H1 (cell line): Measurements from ENCODE around the gene ISOC1. TPM values are rescaled to one million over a fixed set of nuclear protein-coding genes. Genes with fewer than 3 reads are reported as not detected.

Experiments used
- CTCF ChIA-PET: fragments of 300-600 bp; sonication (Branson Sonifier 250); formaldehyde crosslinking; loops from one replicate; lab custom pipeline; 2021; ENCODE audit not compliant: partially characterized antibody; lab: Charles Lee
- POLR2A ChIA-PET: fragments of 300-600 bp; sonication (Branson Sonifier 250); formaldehyde crosslinking; loops from one replicate; lab custom pipeline; 2021; ENCODE audit warnings: inconsistent platforms; ENCODE audit not compliant: partially characterized antibody; lab: Charles Lee
- DNase-seq, 2 experiments: peaks; one replicate each; pipeline versions ENCODE4 v3.0.0 to v3.0.0-alpha.2; 2010 to 2022; ENCODE audit warnings: low spot score in 2 of 2, low read depth in 1 of 2, mixed read lengths in 1 of 2
- FAIRE-seq: peaks from 2 replicates; lab custom pipeline; 2011; peaks lifted over from hg19 to GRCh38; lab: Jason Lieb, UNC
- H2AFZ ChIP-seq: 2 replicates; pipeline ENCODE4 v1.8.1; 2012; ENCODE audit warnings: low read length, inconsistent platforms
- H2AK5ac ChIP-seq: 2 replicates; pipeline ENCODE4 v1.6.1; 2013; ENCODE audit warnings: low read depth, low read length
- H2BK120ac ChIP-seq: replicated peaks from 2 replicates; pipeline ENCODE3; 2013; ENCODE audit warnings: low read depth, low read length, inconsistent platforms
- H2BK12ac ChIP-seq: 2 replicates; pipeline ENCODE4 v1.6.1; 2013; ENCODE audit warnings: low read depth, low read length
- H2BK15ac ChIP-seq: 2 replicates; pipeline ENCODE4 v1.6.1; 2013; ENCODE audit warnings: low read length
- H2BK20ac ChIP-seq: 2 replicates; pipeline ENCODE4 v1.6.1; 2013; ENCODE audit warnings: low read length
- H2BK5ac ChIP-seq: 2 replicates; pipeline ENCODE4 v1.6.1; 2013; ENCODE audit warnings: low read depth, low read length
- H3K14ac ChIP-seq: 2 replicates; pipeline ENCODE4 v1.6.1; 2013; ENCODE audit warnings: inconsistent platforms; ENCODE audit not compliant: insufficient read length
- H3K18ac ChIP-seq: 2 replicates; pipeline ENCODE4 v1.6.1; 2013; ENCODE audit warnings: low read length; ENCODE audit errors: extremely low read depth
- H3K23ac ChIP-seq: 2 replicates; pipeline ENCODE4 v1.6.1; 2013; ENCODE audit warnings: inconsistent platforms; ENCODE audit not compliant: insufficient read length
- H3K23me2 ChIP-seq: 2 replicates; pipeline ENCODE4 v1.6.1; 2013; ENCODE audit warnings: low read depth, low read length
- H3K27ac ChIP-seq: 2 replicates; pipeline ENCODE4 v1.6.1; 2011; ENCODE audit warnings: low read depth, low read length, inconsistent platforms
- H3K27me3 ChIP-seq, 4 experiments: replicated peaks in 1 of 4; 1 replicate in 1 of 4; 2 replicates in 3 of 4; pipeline versions ENCODE4 v1.6.1 to v1.8.1; 2011 to 2013; ENCODE audit warnings: low read length in 3 of 4, mild to moderate bottlenecking in 3 of 4, inconsistent platforms in 2 of 4, mixed read lengths in 2 of 4, moderate library complexity in 1 of 4; ENCODE audit not compliant: control insufficient read depth in 3 of 4, insufficient read depth in 3 of 4; ENCODE audit errors: extremely low read depth in 1 of 4
- H3K36me3 ChIP-seq, 4 experiments: 2 replicates each; pipeline versions ENCODE4 v1.6.1 to v1.8.1; 2011 to 2013; ENCODE audit warnings: mild to moderate bottlenecking in 4 of 4, low read length in 3 of 4, moderate library complexity in 2 of 4, control low read depth in 1 of 4, inconsistent platforms in 1 of 4; ENCODE audit not compliant: insufficient read depth in 4 of 4, control insufficient read depth in 2 of 4
- H3K4ac ChIP-seq: replicated peaks from 2 replicates; pipeline ENCODE3; 2013; ENCODE audit warnings: low read length, low read depth, mixed read lengths, inconsistent platforms; ENCODE audit not compliant: insufficient read length
- H3K4me1 ChIP-seq, 4 experiments: replicated peaks in 1 of 4; 1 replicate in 1 of 4; 2 replicates in 3 of 4; pipeline versions ENCODE4 v1.6.1 to v1.8.1; 2011 to 2013; ENCODE audit warnings: low read length in 3 of 4, inconsistent platforms in 2 of 4, mixed read lengths in 1 of 4; ENCODE audit not compliant: insufficient read depth in 4 of 4, control insufficient read depth in 3 of 4
- H3K4me2 ChIP-seq, 2 experiments: 2 replicates each; pipeline versions ENCODE4 v1.6.1 to v1.8.1; 2011 to 2013; ENCODE audit warnings: low read depth in 2 of 2, low read length in 2 of 2, control low read depth in 1 of 2, inconsistent platforms in 1 of 2, mild to moderate bottlenecking in 1 of 2; ENCODE audit not compliant: insufficient read depth in 1 of 2
- H3K4me3 ChIP-seq, 4 experiments: fragments of 200-600, 300-600 bp in 1 of 4; sonication (generic), shearing (Covaris generic), sonication (Bioruptor Twin) in 1 of 4; 2 replicates each; pipeline versions ENCODE4 v1.5.1 to v1.8.1; 2011 to 2016; ENCODE audit warnings: low read length in 4 of 4, low read depth in 3 of 4, control low read depth in 2 of 4, inconsistent platforms in 2 of 4, mild to moderate bottlenecking in 2 of 4, mixed read lengths in 1 of 4, moderate library complexity in 1 of 4; ENCODE audit not compliant: insufficient read depth in 2 of 4; ENCODE audit errors: extremely low read depth in 1 of 4
- H3K56ac ChIP-seq: replicated peaks from 2 replicates; pipeline ENCODE3; 2013; ENCODE audit warnings: low read depth, mild to moderate bottlenecking, mixed read lengths, low read length, inconsistent platforms; ENCODE audit not compliant: insufficient read length
- H3K79me1 ChIP-seq: 2 replicates; pipeline ENCODE4 v1.6.1; 2013; ENCODE audit warnings: low read depth, low read length, control low read depth
- H3K79me2 ChIP-seq, 2 experiments: 2 replicates each; pipeline versions ENCODE4 v1.6.1 to v1.8.1; 2012 to 2013; ENCODE audit warnings: low read length in 2 of 2, mild to moderate bottlenecking in 2 of 2, inconsistent platforms in 1 of 2; ENCODE audit not compliant: insufficient read depth in 2 of 2, control insufficient read depth in 1 of 2
- H3K9ac ChIP-seq, 4 experiments: replicated peaks in 1 of 4; 1 replicate in 1 of 4; 2 replicates in 3 of 4; pipeline versions ENCODE4 v1.6.1 to v1.8.1; 2011 to 2013; ENCODE audit warnings: low read depth in 3 of 4, low read length in 3 of 4, control low read depth in 2 of 4, mild to moderate bottlenecking in 2 of 4, moderate library complexity in 2 of 4, inconsistent platforms in 1 of 4; ENCODE audit errors: extremely low read depth in 1 of 4
- H3K9me3 ChIP-seq, 2 experiments: 2 replicates each; pipeline versions ENCODE4 v1.6.1 to v1.8.1; 2012 to 2013; ENCODE audit warnings: mild to moderate bottlenecking in 2 of 2, moderate library complexity in 2 of 2, control low read depth in 1 of 2, inconsistent platforms in 1 of 2, low read depth in 1 of 2, low read length in 1 of 2, mixed read lengths in 1 of 2; ENCODE audit not compliant: insufficient read depth in 2 of 2
- H4K20me1 ChIP-seq, 2 experiments: replicated peaks in 1 of 2; 2 replicates each; pipeline versions ENCODE3 to v1.8.1; 2011 to 2013; ENCODE audit warnings: inconsistent platforms in 2 of 2, low read length in 2 of 2, mild to moderate bottlenecking in 1 of 2; ENCODE audit not compliant: insufficient read depth in 2 of 2, control insufficient read depth in 1 of 2
- H4K5ac ChIP-seq: 2 replicates; pipeline ENCODE4 v1.6.1; 2013; ENCODE audit warnings: low read length, low read depth, mixed read lengths, inconsistent platforms; ENCODE audit not compliant: insufficient read length
- H4K8ac ChIP-seq: 2 replicates; pipeline ENCODE4 v1.8.0; 2013; ENCODE audit warnings: mild to moderate bottlenecking, moderate library complexity, low read length, inconsistent platforms; ENCODE audit not compliant: insufficient read depth; ENCODE audit errors: extremely low read depth
- H4K91ac ChIP-seq: replicated peaks from 2 replicates; pipeline ENCODE3; 2013; ENCODE audit warnings: low read length, mixed read lengths, inconsistent platforms; ENCODE audit not compliant: insufficient read length
- ASH2L ChIP-seq: fragments of 200-600, 300-600 bp; sonication (generic); IDR thresholded peaks from one replicate; pipeline ENCODE4 v1.7.1; 2017; ENCODE audit warnings: low read length
- CHD2 ChIP-seq: IDR thresholded peaks from 2 replicates; pipeline ENCODE4 v1.6.1; 2012; ENCODE audit warnings: low read length, improper control_type of control experiment
- CTCF ChIP-seq, 3 experiments: IDR thresholded peaks; 1 replicate in 2 of 3; 2 replicates in 1 of 3; pipeline versions ENCODE4 v1.5.1 to v1.6.1; 2011; ENCODE audit warnings: low read length in 3 of 3, mild to moderate bottlenecking in 3 of 3, inconsistent platforms in 2 of 3, low read depth in 1 of 3, moderate library complexity in 1 of 3; ENCODE audit not compliant: insufficient read depth in 1 of 3; ENCODE audit errors: control extremely low read depth in 1 of 3
- GABPA ChIP-seq: IDR thresholded peaks from 2 replicates; pipeline ENCODE4 v1.6.1; 2011; ENCODE audit warnings: mild to moderate bottlenecking, low read length, moderate library complexity, borderline replicate concordance; ENCODE audit not compliant: insufficient read depth
- HDAC2 ChIP-seq, 2 experiments: fragments of 300-600 bp in 1 of 2; sonication (generic) in 1 of 2; IDR thresholded peaks; 2 replicates each; pipeline ENCODE4 v1.6.1; 2011 to 2012; ENCODE audit warnings: low read depth in 2 of 2, low read length in 2 of 2, mild to moderate bottlenecking in 2 of 2, moderate library complexity in 2 of 2, borderline replicate concordance in 1 of 2, inconsistent platforms in 1 of 2
- RFX5 ChIP-seq: IDR thresholded peaks from 2 replicates; pipeline ENCODE4 v1.6.1; 2011; ENCODE audit warnings: low read depth, low read length, improper control_type of control experiment, borderline replicate concordance
- SIX5 ChIP-seq: IDR thresholded peaks from 2 replicates; pipeline ENCODE4 v1.6.1; 2011; ENCODE audit warnings: mild to moderate bottlenecking, low read depth, low read length
- SP1 ChIP-seq: IDR thresholded peaks from 2 replicates; pipeline ENCODE4 v1.6.1; 2011; ENCODE audit warnings: low read depth, low read length
- YY1 ChIP-seq: IDR thresholded peaks from 2 replicates; pipeline ENCODE4 v1.6.1; 2011; ENCODE audit warnings: low read depth, mild to moderate bottlenecking, low read length
- WGBS, 2 experiments: shearing (Covaris generic) in 1 of 2; methylation state at CpG; one replicate each; pipeline versions ENCODE4 v1.1.6 to v1.1.7; 2013 to 2015; ENCODE audit warnings: low lambda C conversion rate in 2 of 2, mixed read lengths in 2 of 2, inconsistent platforms in 1 of 2, low coverage in 1 of 2, missing lambda C conversion rate in 1 of 2; ENCODE audit not compliant: insufficient replicate concordance in 2 of 2, insufficient coverage in 1 of 2, insufficient read length in 1 of 2; ENCODE audit errors: extremely low coverage in 1 of 2, missing lambda C conversion rate in 1 of 2; 5-methylcytosine and 5-hydroxymethylcytosine counted together
- polyA plus RNA-seq, 7 experiments: library from polyadenylated mRNA; depleted of rRNA in 3 of 7; stranded (reverse) in 5 of 7; unstranded in 2 of 7; fragments of >200 nt in 5 of 7; fragments of 200-250 nt in 2 of 7; gene quantifications; 1 replicate in 5 of 7; 2 replicates in 1 of 7; 4 replicates in 1 of 7; pipeline versions ENCODE4 v1.2.1 to v1.2.3, GENCODE V29; 2011 to 2013; ENCODE audit warnings: missing spikeins in 2 of 7, mixed read lengths in 2 of 7
- total RNA-seq: library from RNA; stranded (reverse); fragmentation: NEBNext Ultra II Directional; extraction: Animal tissue kit (Norgen Biotek cat#: 25700); gene quantifications from 2 replicates; pipeline ENCODE4 v1.2.1, GENCODE V29; 2021

Gene ISOC1
- total and polyA plus RNA-seq, 2 of the 8 experiments (the other 6 are each of a cell fraction or from before 2014, with no cell fraction given) = 27.7 to 34.9 TPM

GRCh38 chr5:129113867-129114266 lies 19.3 kb downstream of the ISOC1 start:
- no peak overlapping the region for H3K4me3 ChIP-seq
- no peak overlapping the region for H2BK5ac ChIP-seq
- H3K23ac ChIP-seq = no peak overlapping the region
- no peaks in the 10 kb centered on the region for H4K20me1 ChIP-seq
- no peak overlapping the region for H2BK120ac ChIP-seq
- POLR2A ChIA-PET = no interaction called here
- H3K4me2 ChIP-seq = no peak overlapping the region
- H3K9me3 ChIP-seq = no peaks in the 10 kb centered on the region
- DNase-seq = no peak
- H2BK15ac ChIP-seq = no peak overlapping the region
- H2AFZ ChIP-seq = no peak overlapping the region
- CTCF ChIA-PET = interaction anchor here (0.6 to 5.5 kb wide), 2 partner anchors 13 to 40 kb away, joined by 3 to 30 read pairs; no protein-coding TSS in a partner anchor
- no peak overlapping the region for H2AK5ac ChIP-seq
- no peaks in the 10 kb centered on the region for H3K23me2 ChIP-seq
- peaks cover 0 to 9% (median 5%) of the 10 kb centered on the region in 4 experiments; a peak in 4 of 7 replicates for H3K4me1 ChIP-seq
- peaks cover 0 to 4% (median 0%) of the 10 kb centered on the region in 4 experiments; a peak in 2 of 8 replicates for H3K36me3 ChIP-seq
- H4K8ac ChIP-seq = no peak overlapping the region
- no peak overlapping the region for H3K14ac ChIP-seq
- no peak overlapping the region for H3K9ac ChIP-seq
- H2BK20ac ChIP-seq = no peak overlapping the region
- H3K27ac ChIP-seq = no peak overlapping the region
- 82% methylated on average over 2 of the region's 2 CpGs; no CpG with 5 or more reads in 1 of the 2 experiments for WGBS, 2 experiments
- no peak overlapping the region for H3K56ac ChIP-seq
- no peak overlapping the region for H4K5ac ChIP-seq
- H3K4ac ChIP-seq = no peak overlapping the region
- no peak overlapping the region for H3K18ac ChIP-seq
- H3K79me2 ChIP-seq = no peaks in the 10 kb centered on the region
- TF ChIP-seq CHD2 = no peak
- no peak for TF ChIP-seq RFX5
- no peak for TF ChIP-seq CTCF (IDR thresholded peaks at IDR 0.05; ENCODE audit: control extremely low read depth in 1 of 3, insufficient read depth in 1 of 3, low read depth in 1 of 3, low read length in 3 of 3)
- TF ChIP-seq ASH2L = no peak
- TF ChIP-seq SIX5 = no peak
- no peak for TF ChIP-seq SP1
- TF ChIP-seq HDAC2 (IDR thresholded peaks at IDR 0.05; ENCODE audit: borderline replicate concordance in 1 of 2, low read depth in 2 of 2, low read length in 2 of 2) = no peak
- no peak for TF ChIP-seq YY1
- no peak for TF ChIP-seq GABPA
- no peaks in the 10 kb centered on the region for H3K27me3 ChIP-seq
- no peak overlapping the region for H4K91ac ChIP-seq
- H3K79me1 ChIP-seq = no peaks in the 10 kb centered on the region
- H2BK12ac ChIP-seq = no peak overlapping the region
- FAIRE-seq = no peak
